Stromal cell of bone marrow (primary cell): ENCODE data around the gene CRYBA1.
A peak's percentile ranks its signal among the peaks of the same experiment; 100 is the strongest.
"Not testable (repeated sequence)": the region's sequence is repeated elsewhere in the genome, so short reads cannot be mapped to it uniquely, and the experiment has no call there.

Experiments
- DNase-seq: peaks from one replicate; pipeline ENCODE4 v3.0.0-alpha.2; 2012; ENCODE audit warnings: low read depth

The CRYBA1 gene

GRCh38 chr17:29237476-29238132 lies 9.1 kb upstream of the CRYBA1 start:
- peak; percentile 65 for DNase-seq

GRCh38 chr17:29238133-29238850 lies 8.4 kb upstream of the CRYBA1 start:
- DNase-seq, result peak; percentile 58

- DNase-seq, result no peak
These were observed 6.2 kb upstream of the CRYBA1 start for GRCh38 chr17:29240477-29240876.

GRCh38 chr17:29240968-29241963 lies 5.4 kb upstream of the CRYBA1 start:
- peak; percentile 93 for DNase-seq

- no peak for DNase-seq
These were observed 4.6 kb upstream of the CRYBA1 start for GRCh38 chr17:29242051-29242450.

GRCh38 chr17:29242790-29243189 lies 3.9 kb upstream of the CRYBA1 start:
- no peak for DNase-seq

DNA sequence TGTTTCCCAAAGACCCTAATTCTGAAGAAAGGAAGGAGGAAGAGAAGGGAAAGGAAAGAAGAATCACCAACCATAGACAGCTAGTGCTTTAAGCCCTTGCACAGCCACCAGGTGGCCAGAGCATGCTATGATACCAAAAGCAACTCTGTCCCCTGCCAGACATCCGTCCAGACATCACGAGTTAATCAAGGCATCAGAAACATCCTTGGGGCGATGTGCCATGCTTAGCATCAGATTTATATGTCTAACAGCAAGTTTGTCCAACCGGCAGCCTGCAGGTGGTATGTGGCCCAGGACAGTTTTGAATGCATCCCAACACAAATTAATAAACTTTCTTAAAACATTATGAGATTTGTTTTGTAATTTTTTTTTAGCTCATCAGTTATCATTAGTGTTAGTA lies 2.9 kb upstream of the CRYBA1 start:
- no peak for DNase-seq

- no peak for DNase-seq
These were observed 1.3 kb upstream of the CRYBA1 start for GRCh38 chr17:29245401-29245800.

DNA sequence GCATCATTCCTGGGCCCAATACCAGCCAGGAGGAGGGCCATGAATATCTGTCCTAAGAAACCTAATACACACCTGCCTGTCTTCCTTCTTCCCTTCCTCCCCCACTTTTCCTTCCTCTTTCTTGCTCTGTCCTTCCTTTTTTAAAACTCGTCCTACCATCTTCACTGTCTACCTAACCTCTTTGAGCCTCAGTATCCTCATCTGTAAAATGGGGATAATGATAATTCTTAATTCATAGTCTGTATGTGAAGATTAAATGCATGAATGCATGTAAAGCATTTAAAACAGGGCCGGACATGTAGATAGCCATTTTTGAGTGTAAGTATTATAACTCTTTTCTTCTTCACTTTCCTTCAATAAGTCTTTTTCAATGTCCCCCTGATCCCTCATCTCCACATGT lies 560 bp downstream of the CRYBA1 start:
- no peak for DNase-seq

- DNase-seq, result no peak
These were observed 2.2 kb downstream of the CRYBA1 start for GRCh38 chr17:29248845-29249244.

GRCh38 chr17:29250666-29251065 lies 4.0 kb downstream of the CRYBA1 start:
- peak; percentile 34 for DNase-seq

DNA sequence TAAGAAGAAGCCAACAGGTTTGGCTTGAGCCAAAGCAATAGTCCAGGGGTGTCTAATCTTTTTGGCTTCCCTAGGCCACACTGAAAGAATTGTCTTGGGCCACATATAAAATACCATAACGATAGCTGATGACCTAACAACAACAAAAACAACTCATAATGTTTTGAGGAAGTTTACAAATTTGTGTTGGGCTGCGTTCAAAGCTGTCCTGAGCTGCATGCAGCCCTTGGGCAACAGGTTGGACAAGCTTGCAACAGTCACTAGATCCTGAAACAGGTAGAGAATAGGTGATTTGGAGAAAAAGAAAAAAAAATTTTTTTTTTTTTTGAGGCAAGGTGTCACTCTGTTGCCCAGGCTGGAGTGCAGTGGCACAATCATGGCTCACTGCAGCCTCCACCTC lies 4.5 kb downstream of the CRYBA1 start:
- DNase-seq, result no peak

DNA sequence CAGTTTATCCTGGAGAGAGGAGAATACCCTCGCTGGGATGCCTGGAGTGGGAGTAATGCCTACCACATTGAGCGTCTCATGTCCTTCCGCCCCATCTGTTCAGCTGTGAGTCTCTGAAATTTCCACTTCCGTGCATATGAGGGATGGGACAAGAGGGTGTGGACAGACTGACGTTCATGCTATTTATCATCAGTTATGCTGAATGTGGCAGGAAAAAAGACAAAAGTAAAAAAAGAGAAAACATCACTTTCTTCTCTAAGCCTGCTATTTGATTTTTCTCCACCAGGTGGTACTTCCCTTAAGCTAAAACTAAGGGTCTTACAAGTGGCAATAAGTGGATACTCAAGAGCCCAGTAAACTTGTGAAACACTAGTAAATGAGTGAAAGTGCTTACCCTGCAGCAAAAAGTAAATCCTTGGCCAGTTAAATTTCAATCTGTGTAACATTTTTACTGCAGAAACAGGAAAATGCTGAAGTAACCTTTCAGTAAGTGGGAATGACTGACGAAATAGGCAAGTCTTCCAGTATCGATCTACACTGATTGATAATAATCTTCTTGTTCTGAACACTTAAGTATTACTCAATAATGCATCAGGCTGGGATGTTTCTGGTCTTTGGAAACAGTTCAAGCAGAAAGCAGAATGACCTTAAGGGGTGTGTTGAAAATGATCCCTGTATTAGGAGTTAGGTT lies 5.6 kb downstream of the CRYBA1 start:
- no peak for DNase-seq

GRCh38 chr17:29253037-29253436 lies 6.4 kb downstream of the CRYBA1 start:
- DNase-seq, result no peak

DNA sequence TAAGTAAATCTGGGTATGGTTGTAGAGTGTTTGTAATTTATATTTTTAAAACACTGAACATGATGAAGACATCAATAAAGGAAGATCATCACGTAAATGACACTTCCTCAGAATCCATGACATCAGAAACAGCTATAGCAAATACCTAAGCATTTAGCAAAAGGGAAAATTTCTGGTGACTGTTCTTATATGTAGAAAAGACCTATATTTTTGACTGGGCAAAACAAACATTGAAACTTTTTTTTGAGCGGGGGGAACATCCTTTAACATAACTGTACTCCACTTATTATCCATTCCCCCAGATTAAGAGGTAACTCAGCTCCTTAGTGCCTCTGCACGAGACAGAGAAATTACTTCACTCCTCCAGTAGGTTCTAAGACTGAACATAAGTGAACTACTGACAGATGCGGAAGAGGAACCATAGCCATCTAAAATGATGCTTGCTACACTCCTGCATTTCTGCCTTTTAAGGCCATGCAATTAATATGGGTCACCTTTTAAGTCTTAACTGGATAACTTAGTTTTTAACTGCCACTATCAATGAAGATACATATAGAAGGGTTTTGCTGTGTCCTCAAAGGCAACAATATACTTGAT lies 9.4 kb downstream of the CRYBA1 start:
- no peak for DNase-seq

DNA sequence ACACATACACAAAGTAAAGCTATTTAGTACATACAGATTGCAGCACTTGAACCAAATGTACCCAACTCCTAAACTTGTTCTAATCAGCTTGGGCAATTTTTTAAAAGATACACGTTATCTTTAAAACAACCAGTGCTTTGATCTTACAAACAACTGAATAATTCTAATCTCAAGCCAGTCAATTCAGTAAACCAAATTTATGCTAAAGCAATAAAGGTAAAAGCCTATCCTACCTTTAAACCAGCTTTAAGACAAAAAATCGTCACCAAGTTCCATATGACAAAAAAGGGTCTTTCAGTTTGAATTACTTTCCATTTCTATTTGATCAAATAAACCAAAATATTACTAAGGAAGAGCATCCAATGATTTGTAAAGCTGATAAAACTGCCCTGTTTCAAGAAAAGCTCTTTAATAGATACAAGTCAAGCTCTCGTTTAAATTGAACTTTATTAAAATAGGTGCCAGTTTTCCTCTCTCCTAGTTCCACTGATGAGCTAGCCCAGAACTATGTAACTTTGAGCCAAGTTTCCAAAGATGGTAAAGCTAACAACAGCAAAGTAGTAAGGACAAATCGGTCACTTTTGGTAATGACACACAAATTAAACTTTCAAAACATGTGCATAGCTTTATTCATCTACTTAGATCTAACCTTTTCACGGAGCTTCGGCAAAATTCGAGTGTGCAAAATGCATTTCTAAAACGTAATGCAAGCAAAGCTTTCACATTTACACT lies 10.2 kb downstream of the CRYBA1 start:
- peak; percentile 31 for DNase-seq

- DNase-seq, result no peak
These were observed 11.1 kb downstream of the CRYBA1 start for GRCh38 chr17:29257756-29258155.

DNA sequence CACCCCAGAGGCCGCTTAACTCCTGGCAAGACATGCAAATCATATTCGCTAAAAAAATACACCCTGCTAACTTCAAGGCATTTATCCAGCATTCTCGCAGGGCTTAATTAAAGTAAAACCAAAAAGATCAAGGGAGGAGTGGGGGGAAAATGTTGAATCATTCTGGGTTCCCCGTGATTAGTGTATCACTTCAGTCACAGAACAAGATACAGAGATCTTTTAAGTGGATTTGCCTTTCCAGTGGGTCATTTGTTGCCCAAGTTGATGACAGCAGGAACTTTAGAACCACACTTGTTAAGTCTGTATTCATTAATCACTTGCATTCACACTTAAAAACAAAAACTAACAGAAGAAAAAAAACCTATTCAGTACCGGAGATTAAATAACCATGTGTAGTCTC lies 17.3 kb downstream of the CRYBA1 start:
- DNase-seq, result no peak

- DNase-seq, result not testable (repeated sequence)
These were observed 25.3 kb downstream of the CRYBA1 start for GRCh38 chr17:29271980-29272379.

DNA sequence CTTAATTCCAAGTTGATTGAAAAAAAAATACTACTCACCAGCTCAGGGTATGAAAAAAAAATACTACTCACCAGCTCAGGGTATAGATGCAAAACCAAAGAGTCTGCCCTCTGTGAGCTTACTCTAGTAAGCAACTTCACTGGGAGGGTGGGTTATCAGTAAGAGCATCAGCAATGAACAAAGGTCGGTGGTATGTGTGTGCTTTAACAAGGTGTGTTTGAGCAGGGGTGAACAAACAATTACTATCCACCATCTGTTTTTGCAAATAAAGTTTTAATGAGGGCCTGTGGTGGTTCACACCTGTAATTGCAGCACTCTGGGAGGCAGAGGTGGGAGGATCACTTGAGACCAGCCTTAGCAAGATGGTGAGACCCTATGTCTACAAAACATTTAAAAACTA lies 27.3 kb downstream of the CRYBA1 start:
- no peak for DNase-seq

GRCh38 chr17:29278692-29279091 lies 32.0 kb downstream of the CRYBA1 start:
- DNase-seq, result no peak
